ENCODE results near the gene MT1B. TPM values are rescaled to one million over a fixed set of nuclear protein-coding genes. Genes with fewer than 3 reads are reported as not detected.

The MT1B gene
- polyA plus RNA-seq, 1 of the 3 experiments (the other 2 are of a cell fraction), result not detected

DNA sequence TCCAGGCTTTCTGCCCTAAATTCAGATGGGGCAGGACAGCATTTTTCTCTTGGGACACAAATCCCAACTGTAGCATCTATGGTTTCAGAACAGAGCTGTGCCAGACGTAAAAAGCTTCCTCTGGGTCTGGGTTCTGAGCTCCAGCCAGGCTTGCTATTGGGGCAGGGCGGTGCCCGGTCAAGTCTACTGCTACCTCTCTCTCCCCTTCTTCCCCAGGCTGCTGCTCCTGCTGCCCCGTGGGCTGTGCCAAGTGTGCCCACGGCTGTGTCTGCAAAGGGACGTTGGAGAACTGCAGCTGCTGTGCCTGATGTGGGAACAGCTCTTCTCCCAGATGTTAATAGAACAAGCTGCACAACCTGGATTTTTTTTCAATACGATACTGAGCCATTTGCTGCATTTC is 18.2 kb upstream of the MT1B start:
- Histone ChIP-seq H3K4me3 (ENCODE audit: low read depth in 2 of 2, low read length in 1 of 2) (no peak overlapping the region), H3F3A (replicated peaks; ENCODE audit: insufficient read depth) (no peaks in the 10 kb centered on the region), H3K27ac (ENCODE audit: low read depth in 2 of 2, low read length in 1 of 2) (no peak overlapping the region), H3K27me3 (ENCODE audit: insufficient read depth) (peaks cover 31% of the 10 kb centered on the region; the same call in 1 of the 2 replicates), H3K9me2 (no peaks in the 10 kb centered on the region), H3K36me3 (replicated peaks in 1 of 2; ENCODE audit: control insufficient read depth in 1 of 2, insufficient read depth in 2 of 2, low read length in 1 of 2) (no peaks in the 10 kb centered on the region), H3K79me2 (ENCODE audit: insufficient read depth) (no peaks in the 10 kb centered on the region), H2AFZ (ENCODE audit: low read depth) (no peak overlapping the region), H3K9ac (no peak overlapping the region), H4K20me1 (ENCODE audit: insufficient read depth) (no peaks in the 10 kb centered on the region), H3K4me1 (ENCODE audit: control insufficient read depth in 1 of 2, insufficient read depth in 2 of 2, low read depth in 1 of 2, low read length in 1 of 2) (peaks cover 0 to 28% of the 10 kb centered on the region in 2 experiments; a peak in 1 of 4 replicates), H3K9me3 (no peaks in the 10 kb centered on the region), H3K4me2 (no peak overlapping the region)
- TF ChIP-seq RFX5 (IDR thresholded peaks at IDR 0.05; ENCODE audit: low read length), result no peak
- TF ChIP-seq TAF1 (IDR thresholded peaks at IDR 0.05; ENCODE audit: borderline replicate concordance, low read depth, low read length), result no peak
- DNase-seq, result no peak
- CTCF ChIA-PET, result interaction anchor here (0.9 to 1.2 kb wide), 2 partner anchors 10 to 11 kb away, joined by 3 read pairs; no protein-coding TSS in a partner anchor
- WGBS (ENCODE audit: low lambda C conversion rate), result 75% methylated on average over 7 of the region's 7 CpGs
- POLR2A ChIA-PET, result no interaction called here

- Histone ChIP-seq H3K27me3 (ENCODE audit: insufficient read depth) (peaks cover 31% of the 10 kb centered on the region; the same call in 1 of the 2 replicates), H3K9ac (no peak overlapping the region), H3K9me2 (no peaks in the 10 kb centered on the region), H4K20me1 (ENCODE audit: insufficient read depth) (no peaks in the 10 kb centered on the region), H3K4me1 (ENCODE audit: control insufficient read depth in 1 of 2, insufficient read depth in 2 of 2, low read depth in 1 of 2, low read length in 1 of 2) (peaks cover 0 to 15% of the 10 kb centered on the region in 2 experiments; a peak in 1 of 4 replicates), H3K4me3 (ENCODE audit: low read depth in 2 of 2, low read length in 1 of 2) (peak overlapping the region; percentile 35 to 37; a peak in 3 of 4 replicates), H3K79me2 (ENCODE audit: insufficient read depth) (no peaks in the 10 kb centered on the region), H3K9me3 (no peaks in the 10 kb centered on the region), H2AFZ (ENCODE audit: low read depth) (no peak overlapping the region), H3K36me3 (replicated peaks in 1 of 2; ENCODE audit: control insufficient read depth in 1 of 2, insufficient read depth in 2 of 2, low read length in 1 of 2) (no peaks in the 10 kb centered on the region), H3K4me2 (peak overlapping the region; percentile 50), H3K27ac (ENCODE audit: low read depth in 2 of 2, low read length in 1 of 2) (no peak overlapping the region), H3F3A (replicated peaks; ENCODE audit: insufficient read depth) (no peaks in the 10 kb centered on the region)
- ChIA-PET POLR2A (no interaction called here), CTCF (interaction anchor here (0.7 to 1.1 kb wide), 2 partner anchors 48 to 68 kb away, joined by 3 read pairs; no protein-coding TSS in a partner anchor)
- TF ChIP-seq RXRA (IDR thresholded peaks at IDR 0.05; ENCODE audit: borderline replicate concordance, low read depth) (no peak), IRF3 (IDR thresholded peaks at IDR 0.05; ENCODE audit: low read depth, low read length) (no peak), TEAD4 (IDR thresholded peaks at IDR 0.05; ENCODE audit: borderline replicate concordance, insufficient read depth) (no peak), CHD2 (IDR thresholded peaks at IDR 0.05; ENCODE audit: low read length, partially characterized antibody) (no peak), MAX (IDR thresholded peaks at IDR 0.05; ENCODE audit: low read depth) (no peak), FOSL2 (IDR thresholded peaks at IDR 0.05; ENCODE audit: borderline replicate concordance, low read depth) (no peak), NFIC (IDR thresholded peaks at IDR 0.05; ENCODE audit: borderline replicate concordance) (no peak), MEF2A (IDR thresholded peaks at IDR 0.05; ENCODE audit: borderline replicate concordance, low read depth) (no peak), CTCF (IDR thresholded peaks at IDR 0.05) (no peak), TAF1 (IDR thresholded peaks at IDR 0.05; ENCODE audit: borderline replicate concordance, low read depth, low read length) (no peak), EP300 (IDR thresholded peaks at IDR 0.05; ENCODE audit: borderline replicate concordance in 1 of 2, low read depth in 1 of 2, low read length in 1 of 2) (no peak), RFX5 (IDR thresholded peaks at IDR 0.05; ENCODE audit: low read length) (no peak), REST (IDR thresholded peaks at IDR 0.05; ENCODE audit: low read depth, low read length) (no peak), SMC3 (IDR thresholded peaks at IDR 0.05; ENCODE audit: low read depth, low read length) (no peak), NRF1 (IDR thresholded peaks at IDR 0.05; ENCODE audit: low read depth, low read length) (no peak)
- TF ChIP-seq, protein P1, sequence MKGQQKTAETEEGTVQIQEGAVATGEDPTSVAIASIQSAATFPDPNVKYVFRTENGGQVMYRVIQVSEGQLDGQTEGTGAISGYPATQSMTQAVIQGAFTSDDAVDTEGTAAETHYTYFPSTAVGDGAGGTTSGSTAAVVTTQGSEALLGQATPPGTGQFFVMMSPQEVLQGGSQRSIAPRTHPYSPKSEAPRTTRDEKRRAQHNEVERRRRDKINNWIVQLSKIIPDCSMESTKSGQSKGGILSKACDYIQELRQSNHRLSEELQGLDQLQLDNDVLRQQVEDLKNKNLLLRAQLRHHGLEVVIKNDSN (IDR thresholded peaks at IDR 0.05; ENCODE audit: borderline replicate concordance, low read depth), result no peak
- WGBS (ENCODE audit: low lambda C conversion rate), result 30% methylated on average over 36 of the region's 47 CpGs
- peak; percentile 53 for DNase-seq
Observed at GRCh38 chr16:56634715-56635440, 16.8 kb upstream of the MT1B start.
